Stimulated activated CD8-positive, alpha-beta memory T cell treated with anti-CD3 and anti-CD28 coated beads, Interleukin-15, amount 100 ng/mL, for 48 hours (primary cell): ENCODE data around the gene B3GAT2.

ENCODE experiments used
- DNase-seq, 2 donors: peaks; one replicate each; pipeline ENCODE4 v3.0.0-alpha.2; 2020; ENCODE audit warnings: low read depth in 2 of 2

B3GAT2 gene

DNA sequence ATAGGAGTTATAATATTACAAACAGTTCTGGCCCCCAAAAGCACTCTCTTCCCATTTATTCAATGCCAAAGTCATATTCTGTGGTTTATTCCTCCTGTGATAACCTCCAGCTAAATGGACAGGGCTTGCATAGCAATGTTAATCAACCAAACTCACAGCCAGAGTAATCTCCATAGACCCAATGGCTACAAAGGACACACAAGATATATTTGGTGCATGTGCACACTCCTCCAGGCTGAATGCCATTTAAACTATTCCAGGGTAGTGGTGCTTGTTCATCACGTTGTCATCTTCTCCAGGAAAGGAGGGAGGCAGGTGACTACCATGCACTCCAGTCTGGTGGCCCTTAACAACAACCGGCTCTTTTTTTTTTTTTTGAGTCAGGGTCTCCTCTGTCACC is 56.8 kb downstream of the B3GAT2 start:
- DNase-seq: no peak

DNA sequence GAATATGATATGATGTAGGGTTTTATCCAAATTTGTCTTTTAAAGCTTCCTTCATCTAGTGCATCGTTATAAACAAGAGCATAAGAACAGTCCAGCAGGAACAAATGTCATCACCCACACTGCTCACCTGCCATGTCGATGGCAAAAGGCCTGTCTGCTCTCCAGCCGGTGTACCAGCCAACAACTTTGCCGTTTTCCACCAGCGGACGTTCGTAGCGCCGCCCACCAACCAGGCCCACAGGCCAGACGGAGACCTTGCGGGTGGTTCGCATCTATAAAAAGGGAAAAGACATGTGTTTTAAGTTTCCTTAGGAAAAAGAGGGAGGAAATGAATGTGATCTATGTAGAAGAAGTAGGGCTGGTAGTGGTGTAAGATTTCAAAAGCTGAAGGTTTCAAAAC is 62.9 kb downstream of the B3GAT2 start:
- no peak for DNase-seq

DNA sequence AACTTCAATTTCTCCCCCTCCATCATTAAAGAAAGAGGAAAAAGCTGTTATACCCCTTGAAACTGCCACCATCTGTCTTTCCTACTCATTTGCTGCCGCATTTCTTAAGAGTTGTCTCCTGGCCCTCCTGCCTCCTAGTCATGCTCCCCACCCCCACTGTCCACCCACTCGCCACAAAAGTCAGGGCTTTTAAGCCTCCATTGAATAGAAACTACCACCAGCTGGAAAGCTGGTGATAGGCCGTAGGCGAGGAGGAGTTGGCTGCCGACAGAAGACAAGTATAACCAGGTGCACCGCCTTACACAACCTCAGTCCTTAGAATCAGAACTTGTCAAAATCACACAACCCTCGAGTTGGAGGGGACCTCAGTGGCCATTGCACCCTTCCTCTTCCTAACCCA is 67.6 kb downstream of the B3GAT2 start:
- no peak for DNase-seq

DNA sequence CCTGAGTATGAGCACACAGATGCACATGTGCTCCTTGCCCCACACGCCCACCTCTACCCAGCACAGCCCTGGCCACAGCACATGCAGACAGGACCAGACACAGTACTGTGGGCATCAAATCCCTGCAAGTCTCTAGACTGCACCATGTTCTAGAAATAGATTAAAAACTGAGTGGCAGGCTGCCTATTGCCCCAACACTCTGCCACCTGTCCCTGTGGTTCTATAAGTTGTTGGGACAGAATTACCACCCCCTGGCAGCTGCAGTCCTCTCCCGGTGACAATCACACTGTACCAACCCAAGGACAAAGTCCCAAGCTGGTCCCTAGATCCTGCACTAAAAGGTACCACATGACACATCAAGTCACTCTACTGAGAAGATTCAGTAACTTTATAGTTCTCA is 70.2 kb downstream of the B3GAT2 start:
- DNase-seq: no peak

DNA sequence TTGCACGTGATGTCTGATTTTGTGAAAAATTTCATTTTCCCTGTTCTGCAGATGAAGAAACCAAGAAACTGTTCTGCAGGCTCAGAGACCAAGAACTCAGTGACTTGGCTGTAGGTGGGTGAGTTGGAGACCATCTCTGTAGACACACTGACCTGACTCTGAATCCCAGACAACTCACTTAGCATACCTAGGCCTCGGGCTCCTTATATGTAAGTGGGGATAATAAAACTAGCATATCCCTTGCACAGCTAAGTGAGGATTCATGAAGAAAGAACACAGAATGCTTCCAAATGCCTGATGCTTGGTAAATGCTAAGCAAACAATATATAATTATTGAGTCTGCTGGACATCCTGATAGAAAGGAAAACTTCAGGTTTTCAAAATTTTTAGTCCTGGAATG is 70.8 kb downstream of the B3GAT2 start:
- DNase-seq: no peak

DNA sequence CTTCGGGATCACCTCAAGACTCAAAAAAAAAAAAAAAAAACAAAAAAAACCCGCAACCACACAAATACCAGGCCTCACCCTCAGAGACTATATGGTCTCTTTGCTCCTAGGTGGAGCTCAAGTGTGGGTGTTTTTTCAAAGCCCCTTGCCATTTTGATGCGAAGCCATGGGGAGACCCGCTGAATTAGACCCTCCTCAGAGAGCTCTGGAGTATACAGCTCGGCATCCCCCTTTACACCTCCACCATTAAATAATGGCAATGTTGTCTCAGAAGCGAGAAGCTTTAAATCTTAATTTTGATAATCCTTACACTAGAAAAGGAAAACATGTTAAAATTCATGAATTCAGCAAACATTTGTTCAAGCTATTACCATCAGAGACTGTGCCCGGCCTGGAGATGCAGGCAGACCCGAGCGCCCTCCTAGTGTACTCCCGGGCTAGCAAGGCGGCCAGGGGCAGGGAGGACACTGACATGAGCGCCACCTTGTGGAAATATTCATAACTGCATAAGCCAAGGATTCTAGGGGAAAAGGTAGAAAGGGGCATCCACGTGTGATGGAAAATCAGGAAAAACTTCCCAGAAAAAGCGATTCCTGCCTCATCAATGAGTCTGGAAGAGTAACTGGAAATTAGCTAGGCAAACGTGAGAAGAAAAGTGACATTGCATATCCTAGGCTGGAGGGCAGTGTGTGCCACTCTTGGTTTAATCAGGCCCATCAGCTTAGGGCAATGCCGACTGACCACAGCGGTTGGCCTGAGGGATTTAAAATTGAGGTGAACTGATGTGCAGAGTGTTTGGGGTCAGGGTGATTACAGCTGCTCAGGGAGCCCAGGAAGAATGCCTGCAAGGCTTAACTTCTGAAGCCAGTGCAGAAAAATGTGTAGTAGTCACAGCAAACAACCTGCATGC is 72.5 kb downstream of the B3GAT2 start:
- peak; percentile 17 to 23 for DNase-seq

DNA sequence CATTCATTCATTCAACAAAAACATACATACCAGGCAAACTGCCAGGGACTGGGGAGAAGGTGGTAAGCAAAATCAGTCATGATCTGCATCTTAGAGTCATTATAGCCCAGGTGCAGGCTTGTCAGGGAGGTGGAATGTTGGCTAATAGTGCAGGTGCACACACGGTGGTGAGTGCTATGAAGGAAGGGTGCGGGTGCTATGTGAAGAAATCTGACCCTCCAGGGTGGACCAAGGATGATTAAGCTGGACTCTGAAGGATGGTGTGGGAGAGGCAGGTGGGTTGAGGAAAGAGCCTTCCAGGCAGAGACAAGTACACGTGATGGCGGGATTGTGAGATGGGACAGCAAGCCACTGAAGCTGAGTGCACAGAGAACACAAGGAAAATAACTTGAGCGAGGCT is 77.4 kb downstream of the B3GAT2 start:
- no peak for DNase-seq

DNA sequence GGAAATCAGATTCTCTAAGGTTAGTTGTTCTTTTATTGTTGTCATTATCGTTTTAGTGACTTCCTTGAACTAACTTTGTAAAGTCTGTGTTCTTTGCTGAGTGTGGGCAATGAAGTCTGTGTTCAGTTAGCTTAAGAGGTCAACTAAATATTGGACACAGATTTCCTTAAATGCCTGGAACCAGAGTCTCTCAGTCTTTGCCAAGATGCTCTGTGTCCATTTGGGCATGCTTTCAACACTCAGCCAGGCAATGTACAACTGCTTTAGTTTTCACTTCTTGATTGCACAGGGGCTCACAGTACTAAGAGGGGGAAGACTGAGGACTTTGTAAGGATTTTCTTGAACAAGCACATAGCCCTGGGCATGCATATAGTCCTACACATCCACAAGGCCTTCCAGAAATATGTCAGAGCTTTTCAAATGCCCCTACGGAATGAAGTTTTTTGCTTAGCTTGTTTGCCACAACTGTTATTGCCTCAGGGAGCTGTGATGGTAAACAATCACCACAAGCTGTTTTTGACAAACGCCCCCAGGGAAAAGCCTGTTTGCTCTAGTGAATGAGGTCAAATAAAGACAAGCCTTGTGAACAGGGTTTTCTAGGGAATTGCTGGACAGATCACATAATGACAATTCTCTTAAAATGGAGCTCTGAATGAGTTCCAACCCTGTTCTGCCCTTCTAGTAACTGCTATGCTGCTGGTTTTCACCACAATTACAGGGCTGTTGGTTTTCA is 82.5 kb downstream of the B3GAT2 start:
- no peak for DNase-seq

DNA sequence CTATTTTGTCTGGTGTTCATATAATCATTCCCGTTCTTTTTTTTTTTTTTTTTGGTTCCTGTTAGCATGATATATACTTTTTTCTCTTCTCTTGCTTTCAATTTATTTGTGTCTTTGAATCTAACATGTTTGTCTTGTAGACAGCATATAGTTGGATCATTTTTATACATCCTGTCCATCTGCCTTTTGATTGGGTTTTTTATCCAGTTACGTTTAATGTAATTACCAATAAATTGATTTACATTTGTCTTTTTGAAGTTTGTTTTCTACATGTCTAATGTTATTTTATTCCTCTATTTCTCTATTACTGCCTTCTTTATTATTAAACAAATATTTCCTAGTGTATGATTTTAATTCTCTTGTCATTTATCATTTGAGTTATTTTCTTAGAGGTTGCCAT is 84.4 kb downstream of the B3GAT2 start:
- DNase-seq: no peak

DNA sequence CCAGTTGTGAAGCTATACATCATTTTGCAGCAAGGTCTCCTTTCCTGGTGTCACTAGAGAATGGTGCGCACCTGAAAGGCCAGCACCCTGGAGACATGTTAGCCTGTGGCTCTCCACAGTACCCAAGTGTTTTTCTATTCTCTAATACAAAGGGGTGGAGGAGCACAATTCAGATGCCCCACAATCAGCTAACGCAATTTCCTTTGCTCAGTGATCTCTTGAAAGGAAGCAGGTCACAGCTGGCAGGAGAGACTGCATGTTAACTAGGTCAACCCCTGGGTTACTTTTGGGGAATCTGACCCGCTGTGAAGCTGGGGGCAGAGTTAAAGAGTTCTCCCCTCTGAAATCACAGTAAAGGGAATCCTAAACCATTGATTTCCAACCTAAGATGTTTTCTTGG is 92.5 kb downstream of the B3GAT2 start:
- DNase-seq: no peak

DNA sequence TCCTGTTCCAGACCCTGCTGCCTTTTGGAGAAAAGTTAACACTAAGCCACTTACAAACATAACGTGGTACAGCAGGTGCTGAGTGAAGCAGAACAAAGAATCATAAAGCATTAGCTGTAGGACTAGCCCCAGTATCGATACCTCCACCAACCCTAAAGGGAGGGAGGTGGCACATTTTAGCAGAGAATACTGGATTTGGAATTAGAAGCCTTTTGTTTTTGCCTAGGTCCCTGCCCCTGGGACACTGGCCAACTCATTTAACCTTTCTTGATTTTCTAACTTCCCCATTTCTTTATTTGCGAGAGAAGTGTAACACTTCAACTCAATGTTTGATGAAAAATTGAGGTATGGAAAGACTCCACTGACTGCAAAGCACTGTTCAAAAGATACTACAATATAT is 93.5 kb downstream of the B3GAT2 start:
- no peak for DNase-seq

DNA sequence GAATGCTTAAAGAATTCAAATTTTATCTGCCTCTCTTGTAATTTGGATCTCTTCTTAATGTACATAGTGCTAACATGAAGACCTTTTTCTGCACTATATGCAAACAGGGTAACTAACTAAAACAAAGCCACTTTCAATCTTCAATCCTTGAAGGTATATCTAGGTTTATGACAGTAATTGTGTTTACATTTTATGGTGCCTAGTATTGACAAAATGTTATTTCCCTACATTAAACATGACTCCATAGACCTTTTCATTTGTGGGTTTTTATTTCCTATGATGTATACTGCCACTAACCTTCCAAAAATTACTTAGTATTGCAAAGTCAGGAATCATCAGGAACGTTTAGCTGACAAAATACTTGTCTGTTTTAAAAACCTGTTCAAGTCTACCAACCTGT is 95.9 kb downstream of the B3GAT2 start:
- no peak for DNase-seq

DNA sequence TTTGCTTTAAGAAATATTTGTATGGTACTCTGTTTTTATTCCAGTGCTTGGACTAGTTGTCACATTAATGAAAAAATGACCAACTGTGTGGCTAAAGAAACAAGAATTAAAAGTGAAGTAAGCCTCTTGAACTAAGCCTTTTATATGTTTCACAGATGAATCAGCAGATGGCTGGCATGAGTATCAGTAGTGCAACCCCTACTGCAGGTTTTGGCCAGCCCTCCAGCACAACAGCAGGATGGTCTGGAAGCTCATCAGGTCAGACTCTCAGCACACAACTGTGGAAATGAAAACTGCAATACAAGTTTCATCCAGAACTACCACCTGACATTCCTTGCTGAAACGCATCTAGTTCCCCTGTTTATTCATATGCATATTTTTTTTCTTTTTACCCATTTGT is 96.8 kb downstream of the B3GAT2 start:
- DNase-seq: no peak

DNA sequence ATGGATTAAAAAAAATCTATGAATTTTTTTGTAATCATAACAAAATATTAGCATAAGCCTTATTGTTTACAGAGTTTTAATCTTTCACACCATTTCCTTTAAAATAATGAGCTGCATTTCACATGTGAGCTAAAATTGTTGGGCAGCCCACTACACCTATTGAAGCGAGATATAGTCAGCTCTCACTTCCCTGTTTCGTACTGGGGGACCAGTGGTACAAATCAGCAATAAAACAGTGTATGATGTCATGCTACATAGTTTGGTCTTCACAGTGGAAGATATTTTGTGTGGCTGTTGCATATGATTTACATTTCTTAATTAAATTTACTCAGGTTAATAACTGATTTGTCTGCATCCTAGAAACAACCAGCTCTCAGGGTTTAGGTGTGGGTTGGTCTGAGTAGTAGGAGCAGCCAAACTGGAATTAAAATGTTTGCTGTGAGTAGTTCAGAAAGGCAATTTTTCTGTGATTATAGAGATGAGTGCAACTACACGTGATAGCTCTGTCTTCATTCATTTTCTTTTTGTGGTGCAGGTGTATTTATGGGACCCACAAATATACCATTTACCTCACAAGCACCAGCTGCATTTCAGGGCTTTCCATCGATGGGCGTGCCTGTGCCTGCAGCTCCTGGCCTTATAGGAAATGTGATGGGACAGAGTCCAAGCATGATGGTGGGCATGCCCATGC is 99.3 kb downstream of the B3GAT2 start:
- DNase-seq: no peak

DNA sequence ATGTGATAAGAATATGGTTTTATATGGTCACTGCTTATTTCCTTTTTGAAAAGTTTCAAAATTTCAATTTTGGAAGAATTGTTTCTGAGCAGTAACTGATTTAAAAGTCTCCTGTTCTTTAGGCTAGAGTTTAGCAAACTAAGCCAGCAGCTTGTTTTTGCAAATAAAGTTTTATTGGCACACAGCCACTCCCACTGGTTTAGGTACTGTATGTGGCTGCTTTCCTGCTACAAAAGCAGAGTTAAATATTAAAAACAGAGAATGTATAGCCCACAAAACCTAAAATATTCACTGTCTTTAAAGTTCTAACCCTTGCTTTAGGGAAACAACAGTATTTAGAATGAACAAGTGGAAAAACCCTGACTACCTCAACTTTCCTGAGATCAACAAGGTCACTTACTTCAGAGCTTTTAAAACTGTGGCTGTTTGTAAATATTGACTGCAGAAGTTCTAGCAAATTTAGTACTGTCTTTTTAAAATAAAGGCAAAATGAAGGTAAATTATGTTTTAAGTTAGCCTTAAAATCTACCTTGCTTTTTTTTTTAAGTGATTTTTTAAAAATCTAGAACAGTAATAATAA is 104.1 kb downstream of the B3GAT2 start:
- no peak for DNase-seq

DNA sequence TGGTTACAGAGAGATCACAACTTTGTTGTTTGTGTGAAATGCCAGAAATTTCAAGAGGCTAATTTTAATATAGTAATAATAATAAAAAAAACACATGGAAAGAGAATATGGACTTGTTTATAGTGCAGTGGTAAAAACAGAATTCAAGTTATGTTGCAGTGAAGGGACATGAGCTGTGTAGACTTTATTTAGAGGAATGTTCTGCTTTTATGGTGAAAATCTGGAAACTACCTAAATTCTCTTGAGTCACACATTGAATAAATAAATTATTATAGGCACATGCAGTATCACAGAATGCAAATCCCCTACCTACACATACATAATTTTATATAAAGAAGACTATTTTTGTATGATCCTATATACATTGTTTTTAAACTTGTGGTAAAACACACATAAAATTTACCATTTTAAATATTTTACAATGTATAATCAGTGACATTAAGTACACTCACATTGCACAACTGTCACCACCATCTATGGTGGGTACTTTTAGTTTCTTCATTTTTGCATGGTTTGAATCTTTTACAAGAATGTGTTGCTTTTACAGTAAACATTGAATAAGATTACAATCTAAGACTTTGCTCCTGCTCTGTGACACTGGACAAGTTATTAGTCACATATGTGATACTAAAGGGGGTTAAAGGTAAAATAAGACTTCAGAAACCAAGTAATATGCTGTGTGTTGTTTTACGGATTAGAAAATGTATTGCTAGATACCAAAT is 107.4 kb downstream of the B3GAT2 start:
- no peak for DNase-seq

DNA sequence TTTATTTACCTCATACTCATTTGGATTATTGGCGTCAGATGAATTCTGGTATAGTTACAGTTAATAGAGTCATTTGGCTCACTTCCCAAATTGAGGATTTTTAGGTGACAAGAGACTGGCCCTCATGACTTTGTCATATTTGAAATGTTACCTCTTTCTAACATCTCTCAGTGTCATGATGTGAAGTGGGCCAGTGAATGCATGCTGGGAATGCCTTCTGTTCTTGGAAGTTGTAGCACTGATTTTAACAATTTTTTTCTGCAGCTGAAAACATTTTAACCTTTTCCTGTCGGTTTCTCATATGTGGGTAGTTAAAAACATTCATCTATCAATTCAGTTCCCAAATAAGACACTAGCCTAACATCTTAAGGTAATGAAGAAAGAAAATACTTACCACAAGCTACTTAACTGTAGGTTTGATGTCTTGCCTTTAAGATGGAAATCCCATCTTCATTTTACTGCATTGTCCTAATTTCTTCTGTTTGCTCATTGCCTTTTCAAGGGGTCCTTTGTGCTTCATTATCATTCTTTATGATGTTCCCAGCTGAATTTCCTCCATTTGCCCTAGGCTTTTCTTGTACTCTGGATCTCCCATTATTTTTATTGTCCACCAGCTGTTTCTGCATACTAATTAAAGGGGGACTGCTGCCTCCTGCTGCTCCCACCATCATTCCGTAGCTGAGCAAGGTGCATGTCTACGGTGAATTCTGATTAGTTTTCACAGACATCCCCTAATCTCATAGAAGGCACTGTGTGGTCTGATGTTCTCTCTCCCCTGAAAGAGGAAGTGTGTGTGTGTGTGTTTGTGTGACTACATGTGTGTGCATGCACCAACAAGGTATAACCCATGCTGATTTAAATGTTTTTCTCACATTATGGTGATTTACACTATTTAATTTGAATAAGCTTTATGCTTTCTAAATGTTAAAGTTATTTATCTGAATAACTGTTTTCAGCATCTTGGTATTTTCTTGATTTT is 109.5 kb downstream of the B3GAT2 start:
- DNase-seq: no peak

DNA sequence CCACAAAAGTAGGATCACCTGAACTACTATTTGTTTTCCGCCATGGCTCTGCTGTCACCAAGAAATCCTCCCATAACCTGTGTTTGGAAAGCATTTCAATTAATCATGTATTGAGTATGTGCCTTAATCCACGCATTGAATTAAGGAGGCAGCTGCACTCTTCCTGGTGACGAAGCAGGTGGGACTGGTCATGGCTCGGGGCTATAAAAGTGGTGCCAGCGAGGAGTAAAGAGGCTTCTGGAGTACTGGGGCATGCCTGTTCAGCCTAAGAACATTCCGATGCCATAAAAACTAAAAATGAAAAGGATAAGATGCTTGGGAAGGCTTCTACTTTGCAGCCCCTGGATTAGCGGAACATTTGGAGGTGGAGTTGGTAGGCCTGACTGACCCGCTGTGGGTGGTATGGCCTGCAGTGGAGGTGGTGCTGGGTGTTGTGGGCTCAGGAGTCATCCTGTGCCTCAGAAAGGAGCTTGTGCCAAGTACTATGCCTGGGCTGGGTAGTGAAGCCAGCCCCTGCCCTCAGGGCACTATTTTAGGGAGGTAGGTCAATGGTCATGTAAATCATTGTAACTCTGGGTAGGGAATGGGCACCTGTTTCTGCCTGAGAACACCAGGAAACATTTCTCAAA is 110.5 kb downstream of the B3GAT2 start:
- no peak for DNase-seq

DNA sequence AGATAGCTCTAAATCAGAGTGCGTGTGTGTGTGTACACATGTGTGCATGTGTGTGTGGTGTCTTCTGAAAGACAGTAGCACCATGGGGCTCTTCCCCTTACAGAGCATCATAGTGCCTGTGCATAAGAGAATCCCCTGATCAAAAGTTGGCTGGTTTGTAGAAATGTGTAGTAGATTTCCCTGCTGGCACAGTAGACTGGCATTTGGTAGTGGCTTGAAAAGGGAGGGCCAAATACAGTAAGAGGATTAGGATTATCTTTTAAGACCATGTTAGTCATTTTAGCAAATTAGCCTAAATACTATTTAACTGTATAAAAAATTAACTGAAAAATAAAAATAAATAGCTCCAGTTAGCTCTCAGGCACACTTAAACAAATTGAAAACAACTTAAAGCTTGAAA is 112.6 kb downstream of the B3GAT2 start:
- DNase-seq: no peak

DNA sequence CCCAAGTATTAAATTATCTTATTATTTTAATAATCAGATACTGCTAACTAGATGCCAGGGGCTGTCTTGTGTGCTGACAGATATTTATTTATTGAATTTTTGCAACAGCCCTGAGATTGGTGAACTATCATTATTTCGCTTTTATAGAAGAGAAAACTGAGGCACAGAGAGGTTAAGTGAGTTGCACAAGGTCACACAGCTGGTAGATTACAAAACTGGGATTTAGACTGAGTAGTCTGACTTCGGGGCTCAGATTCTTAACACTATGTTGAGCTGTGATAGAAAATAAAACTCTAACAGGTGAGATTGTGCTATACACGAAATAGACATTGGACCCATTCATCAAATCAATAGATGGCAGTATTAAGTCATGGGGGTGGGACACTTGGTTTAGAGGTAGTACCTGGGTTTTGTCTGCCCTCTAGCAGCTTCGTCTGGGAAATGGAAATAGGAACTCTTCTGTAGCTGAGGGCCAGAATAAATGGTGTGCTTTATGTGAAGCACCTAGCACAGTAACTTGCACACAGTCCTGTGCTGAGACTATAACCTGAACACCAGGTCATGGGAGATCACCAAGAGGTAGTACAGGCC is 113.4 kb downstream of the B3GAT2 start:
- DNase-seq: no peak
